Mucosa of stomach (tissue), 1 donor: ENCODE results near the gene MEF2C.

Experiments
- H3K27me3 ChIP-seq: one replicate; pipeline ENCODE4 v1.7.0; 2013; ENCODE audit warnings: mild to moderate bottlenecking, low read length; ENCODE audit not compliant: control insufficient read depth, insufficient read depth
- H3K36me3 ChIP-seq: one replicate; pipeline ENCODE4 v1.7.0; 2013; ENCODE audit warnings: low read length; ENCODE audit not compliant: control insufficient read depth, insufficient read depth
- H3K4me1 ChIP-seq: one replicate; pipeline ENCODE4 v1.7.0; 2013; ENCODE audit warnings: mild to moderate bottlenecking, low read length; ENCODE audit not compliant: control insufficient read depth, insufficient read depth
- H3K4me3 ChIP-seq: one replicate; pipeline ENCODE4 v1.7.0; 2013; ENCODE audit warnings: low read length
- H3K9ac ChIP-seq: one replicate; pipeline ENCODE4 v1.7.0; 2013; ENCODE audit warnings: mild to moderate bottlenecking, low read length, moderate library complexity
- H3K9me3 ChIP-seq: one replicate; pipeline ENCODE4 v1.7.0; 2013; ENCODE audit warnings: mild to moderate bottlenecking, low read length, moderate library complexity; ENCODE audit not compliant: control insufficient read depth
- donor health status: Pancreatic carcinoma.

MEF2C gene

DNA sequence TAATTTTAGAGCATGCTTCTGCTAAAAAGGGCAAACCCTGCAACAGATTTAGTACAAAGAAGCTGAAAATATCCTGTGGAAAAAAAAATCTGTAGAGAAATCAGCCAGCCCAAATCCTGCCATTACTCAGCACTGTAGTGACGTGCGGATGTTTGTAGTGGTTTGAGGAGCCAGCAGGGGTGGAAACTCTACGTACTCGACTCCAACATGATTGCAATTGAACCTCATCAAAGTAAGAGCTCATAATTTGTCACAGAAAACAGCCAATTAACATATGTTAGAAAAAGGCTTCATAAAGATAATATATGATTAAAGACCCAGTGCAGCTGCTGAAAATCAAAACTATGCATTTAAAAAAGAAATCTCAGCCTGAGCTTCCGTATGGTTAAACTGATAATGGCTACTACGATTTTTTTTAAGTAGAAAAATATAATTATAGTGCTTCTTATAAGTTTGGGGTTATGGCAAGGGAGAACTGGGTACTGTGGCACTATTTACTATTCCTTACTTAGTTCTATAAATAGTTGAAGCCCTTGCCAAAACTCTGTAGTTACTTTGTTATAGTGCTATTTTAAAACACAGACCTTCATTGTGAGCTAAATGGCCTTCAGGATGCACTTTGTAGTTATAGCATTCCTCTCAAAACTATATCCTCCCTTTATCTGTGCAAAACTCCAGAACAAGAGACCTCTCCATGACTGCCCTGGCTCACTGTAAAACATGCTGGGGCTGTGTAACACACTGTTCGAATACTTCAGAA lies 49.4 kb downstream of the MEF2C start:
- Histone ChIP-seq H3K9ac (no peak overlapping the region), H3K4me3 (no peak overlapping the region), H3K9me3 (no peaks in the 10 kb centered on the region), H3K4me1 (no peaks in the 10 kb centered on the region), H3K27me3 (no peaks in the 10 kb centered on the region), H3K36me3 (no peaks in the 10 kb centered on the region)

DNA sequence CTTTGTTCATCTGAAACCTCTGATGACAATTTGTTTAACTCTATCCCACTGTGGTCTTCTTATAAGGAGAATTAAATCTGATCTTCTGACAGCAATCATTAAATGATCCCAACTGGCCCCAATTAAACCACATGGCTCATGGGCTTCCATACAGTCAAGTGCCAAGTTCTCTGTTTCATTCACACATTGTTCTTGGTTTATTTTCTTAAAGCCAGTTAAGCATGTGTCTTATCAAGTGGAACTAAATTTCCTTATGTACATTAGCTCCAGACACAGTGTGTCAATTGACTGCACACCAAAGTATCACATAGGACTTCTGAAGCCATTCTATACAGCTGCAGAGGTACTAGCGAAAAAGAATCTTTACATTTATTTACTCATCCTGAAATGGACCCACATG lies 51.2 kb downstream of the MEF2C start:
- Histone ChIP-seq H3K36me3 (no peaks in the 10 kb centered on the region), H3K27me3 (no peaks in the 10 kb centered on the region), H3K4me1 (no peaks in the 10 kb centered on the region), H3K9me3 (no peaks in the 10 kb centered on the region), H3K4me3 (no peak overlapping the region), H3K9ac (no peak overlapping the region)

DNA sequence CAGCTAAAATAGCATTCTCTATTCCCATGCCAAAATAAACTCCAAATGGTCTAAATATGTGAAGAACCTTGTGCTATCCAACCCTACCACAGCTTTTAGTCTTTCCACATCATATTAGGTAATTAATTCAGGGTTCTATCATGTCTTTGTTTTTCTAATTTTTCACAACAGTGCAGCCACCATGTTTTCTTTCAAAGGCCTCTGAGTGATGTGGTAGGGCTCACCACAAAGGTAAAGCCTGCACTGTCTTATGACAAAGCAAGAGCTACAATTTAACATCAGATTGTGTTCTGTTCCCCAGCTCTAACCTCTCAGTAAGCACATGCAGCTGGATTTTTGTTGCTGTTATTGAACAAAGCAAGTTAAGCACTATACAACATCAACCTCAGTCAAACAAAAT lies 52.4 kb downstream of the MEF2C start:
- Histone ChIP-seq H3K36me3 (no peaks in the 10 kb centered on the region), H3K9ac (no peak overlapping the region), H3K9me3 (no peaks in the 10 kb centered on the region), H3K4me1 (no peaks in the 10 kb centered on the region), H3K4me3 (no peak overlapping the region), H3K27me3 (no peaks in the 10 kb centered on the region)

DNA sequence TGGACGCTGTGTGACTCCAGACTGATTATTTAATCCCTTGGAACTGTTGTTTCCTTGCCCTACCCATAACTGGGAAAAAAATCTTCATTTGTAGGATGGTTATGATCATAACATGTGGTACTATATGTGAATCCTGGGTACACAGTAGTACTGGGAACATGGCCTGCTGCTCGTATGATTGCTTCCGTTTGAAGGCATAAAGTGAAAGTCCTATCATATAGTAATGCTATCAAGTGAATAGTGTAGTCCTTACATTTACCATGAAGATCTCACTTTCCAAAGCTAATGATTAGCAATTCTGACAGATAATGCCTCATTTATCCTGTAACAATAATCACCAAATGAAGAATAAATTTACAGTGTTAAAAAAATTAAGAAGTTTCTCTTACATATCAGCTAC lies 53.2 kb downstream of the MEF2C start:
- Histone ChIP-seq H3K9me3 (no peaks in the 10 kb centered on the region), H3K4me3 (no peak overlapping the region), H3K36me3 (no peaks in the 10 kb centered on the region), H3K27me3 (no peaks in the 10 kb centered on the region), H3K4me1 (no peaks in the 10 kb centered on the region), H3K9ac (no peak overlapping the region)

DNA sequence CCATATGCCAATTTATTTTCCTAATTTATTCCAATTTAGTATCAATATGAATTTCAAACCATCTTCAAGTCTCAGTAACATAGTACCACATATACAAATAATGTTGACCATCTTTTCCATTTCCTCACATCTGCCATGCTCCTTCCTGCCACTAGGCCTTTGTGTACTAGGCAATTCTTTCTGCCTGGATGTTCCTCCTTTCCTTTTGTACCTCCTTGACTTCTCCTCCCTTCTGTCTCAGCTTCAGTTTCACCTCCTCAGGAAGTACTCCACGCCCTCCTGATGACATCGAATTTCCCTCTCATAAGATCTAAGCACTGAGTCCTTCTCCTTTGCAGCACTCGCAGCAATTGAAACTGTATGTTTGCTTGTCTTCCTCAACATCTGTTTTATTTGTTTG lies 53.9 kb downstream of the MEF2C start:
- Histone ChIP-seq H3K9ac (no peak overlapping the region), H3K9me3 (no peaks in the 10 kb centered on the region), H3K4me1 (no peaks in the 10 kb centered on the region), H3K27me3 (no peaks in the 10 kb centered on the region), H3K36me3 (no peaks in the 10 kb centered on the region), H3K4me3 (no peak overlapping the region)

DNA sequence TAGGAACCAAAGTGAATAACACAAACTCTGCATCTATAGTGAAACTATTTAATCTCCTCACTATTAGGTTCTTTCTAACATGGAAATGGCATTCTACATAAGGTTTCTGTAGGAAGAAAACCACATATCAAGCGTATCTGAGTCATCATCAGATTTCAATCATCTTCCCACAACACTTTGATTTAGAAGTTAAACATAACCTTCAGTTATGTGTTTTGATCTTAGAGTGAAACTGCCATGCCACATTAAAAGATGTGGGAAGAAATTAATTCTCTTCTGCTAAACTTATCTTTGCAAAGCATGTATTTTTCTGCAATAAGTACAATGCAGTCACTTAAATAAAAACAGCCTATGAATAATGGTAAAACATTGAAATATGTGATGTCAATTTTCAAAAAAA lies 55.0 kb downstream of the MEF2C start:
- Histone ChIP-seq H3K9ac (no peak overlapping the region), H3K27me3 (no peaks in the 10 kb centered on the region), H3K4me3 (no peak overlapping the region), H3K9me3 (no peaks in the 10 kb centered on the region), H3K4me1 (no peaks in the 10 kb centered on the region), H3K36me3 (no peaks in the 10 kb centered on the region)

DNA sequence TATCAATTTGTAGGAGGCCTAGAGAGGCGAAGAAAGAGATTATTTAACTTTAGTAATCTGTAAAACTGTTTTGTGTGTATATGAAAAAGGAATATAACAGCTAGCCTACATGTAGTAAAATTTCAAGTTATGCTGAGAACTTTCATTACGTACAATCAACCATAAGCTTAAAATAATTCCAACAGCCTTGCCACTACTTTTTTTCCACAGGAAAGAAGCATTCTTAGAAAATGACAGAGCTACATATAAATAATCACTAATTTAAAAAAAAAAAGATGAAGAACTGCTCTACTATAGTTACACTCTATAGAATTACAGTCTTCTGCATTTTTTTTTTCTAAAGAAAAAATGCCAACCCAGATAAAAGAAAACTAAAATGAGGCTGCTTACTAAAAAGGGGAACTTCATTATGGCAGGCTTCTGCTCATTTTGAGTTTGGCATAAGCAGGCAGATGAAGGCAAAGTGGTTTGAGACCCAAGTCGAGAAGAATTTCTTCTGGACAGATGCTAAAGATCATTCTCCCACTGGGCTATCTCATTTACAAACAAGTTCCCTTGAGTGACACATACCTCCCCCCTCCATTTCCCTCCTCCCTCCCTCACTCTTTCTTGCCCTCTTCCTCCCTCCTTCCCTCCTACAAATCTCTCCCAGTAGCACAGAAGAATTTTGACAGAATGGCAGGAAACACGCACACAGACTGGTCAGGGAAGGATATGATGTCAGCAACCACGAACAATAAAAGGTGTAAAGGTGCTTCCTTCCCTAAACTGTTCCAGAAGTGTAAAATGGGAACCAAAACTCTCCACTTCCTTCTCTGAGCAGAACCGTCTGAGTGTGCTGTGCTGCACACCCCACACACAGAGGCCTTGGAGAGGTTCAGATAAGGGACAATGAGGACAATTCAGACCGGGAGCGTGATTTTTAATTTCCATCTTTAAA lies 56.1 kb downstream of the MEF2C start:
- H3K4me1 ChIP-seq, result no peaks in the 10 kb centered on the region
- H3K4me3 ChIP-seq, result no peak overlapping the region
- H3K9ac ChIP-seq, result no peak overlapping the region
- no peaks in the 10 kb centered on the region for H3K27me3 ChIP-seq
- H3K36me3 ChIP-seq, result no peaks in the 10 kb centered on the region
- H3K9me3 ChIP-seq, result no peaks in the 10 kb centered on the region

DNA sequence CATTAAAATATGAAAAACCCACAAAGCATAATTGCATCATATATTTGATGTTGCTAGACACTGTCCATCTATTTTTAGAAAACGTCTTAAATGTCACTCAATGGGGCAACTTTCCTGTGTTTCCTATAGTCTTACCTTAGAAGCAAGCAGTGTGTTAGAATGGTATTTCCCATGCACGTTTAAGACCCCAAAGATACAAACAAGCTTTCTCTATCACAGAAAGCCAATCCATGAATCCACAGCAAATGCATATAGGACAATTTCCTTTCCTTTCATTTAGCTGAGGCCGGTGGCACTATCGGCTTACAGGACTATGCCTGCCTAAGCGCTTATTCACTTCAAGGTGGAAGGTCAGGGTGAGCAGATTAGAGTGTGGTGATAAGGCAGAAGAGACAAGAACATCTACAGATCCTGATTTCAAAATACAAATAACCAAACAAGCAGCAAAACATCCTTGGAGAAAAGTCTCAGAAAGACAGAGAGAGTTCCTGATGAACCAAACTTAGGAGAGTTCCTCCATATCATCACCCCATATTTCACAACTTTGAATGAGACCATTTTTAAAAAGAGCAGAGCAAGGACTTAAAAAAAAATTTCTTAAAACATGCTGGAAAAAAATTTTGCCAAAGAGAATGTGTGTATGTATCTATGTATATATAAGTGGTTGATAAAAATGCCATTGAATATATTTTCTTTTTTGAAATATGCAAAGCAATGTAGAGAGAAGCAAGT lies 57.2 kb downstream of the MEF2C start:
- Histone ChIP-seq H3K36me3 (no peaks in the 10 kb centered on the region), H3K9me3 (no peaks in the 10 kb centered on the region), H3K4me1 (no peaks in the 10 kb centered on the region), H3K27me3 (no peaks in the 10 kb centered on the region), H3K9ac (no peak overlapping the region), H3K4me3 (no peak overlapping the region)

DNA sequence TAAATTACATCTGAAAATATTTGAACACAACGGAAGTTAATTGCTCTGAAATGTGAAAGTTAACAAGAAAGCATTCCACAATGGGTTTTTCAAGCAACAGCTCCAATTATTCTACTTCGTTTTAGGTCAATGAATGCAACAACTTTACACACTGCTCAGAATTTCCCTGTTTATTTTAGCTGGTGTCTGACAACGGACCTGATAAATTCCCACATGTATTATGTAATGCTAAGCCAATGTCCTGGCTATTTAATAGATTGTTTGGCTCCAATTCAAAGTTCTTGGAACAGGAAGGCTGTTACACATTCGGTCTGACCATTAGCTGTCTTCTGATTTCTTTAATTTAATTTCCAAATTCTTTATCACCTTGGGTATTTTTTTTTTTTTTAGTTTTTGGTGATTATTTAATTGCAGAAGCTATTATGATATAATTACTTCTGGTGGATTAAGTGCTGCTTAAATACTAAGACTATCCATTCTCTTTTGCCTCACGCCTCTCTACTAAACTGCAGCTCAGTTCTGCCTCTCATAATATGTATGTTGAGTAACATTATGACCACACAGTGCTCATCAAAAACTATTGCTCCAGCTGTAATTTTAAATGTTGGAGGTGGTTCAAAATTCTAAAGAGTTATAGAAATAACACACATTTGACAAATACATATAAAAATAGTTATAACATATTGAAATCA lies 57.9 kb downstream of the MEF2C start:
- Histone ChIP-seq H3K27me3 (no peaks in the 10 kb centered on the region), H3K9ac (no peak overlapping the region), H3K4me3 (no peak overlapping the region), H3K9me3 (no peaks in the 10 kb centered on the region), H3K4me1 (no peaks in the 10 kb centered on the region), H3K36me3 (no peaks in the 10 kb centered on the region)

DNA sequence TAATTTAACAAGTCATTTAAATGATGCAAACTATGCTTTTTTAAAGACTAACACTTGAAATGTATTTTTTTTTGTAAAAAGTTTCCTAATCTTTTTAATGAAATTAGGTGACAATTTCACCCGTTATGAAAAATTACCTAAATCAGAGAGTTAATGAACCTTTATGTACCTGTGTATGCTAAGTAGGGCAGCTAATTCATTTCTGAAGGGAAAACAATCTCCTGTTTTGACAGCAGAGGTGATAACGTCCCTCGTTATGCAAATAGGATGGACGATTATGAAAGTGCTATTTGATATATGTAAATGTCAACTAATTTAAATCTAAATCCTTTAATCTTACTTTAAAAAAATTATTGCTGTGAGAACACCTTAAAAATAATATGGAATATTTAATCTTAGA lies 58.8 kb downstream of the MEF2C start:
- no peak overlapping the region for H3K9ac ChIP-seq
- no peaks in the 10 kb centered on the region for H3K36me3 ChIP-seq
- H3K9me3 ChIP-seq, result no peaks in the 10 kb centered on the region
- H3K4me3 ChIP-seq, result no peak overlapping the region
- H3K27me3 ChIP-seq, result no peaks in the 10 kb centered on the region
- no peaks in the 10 kb centered on the region for H3K4me1 ChIP-seq

DNA sequence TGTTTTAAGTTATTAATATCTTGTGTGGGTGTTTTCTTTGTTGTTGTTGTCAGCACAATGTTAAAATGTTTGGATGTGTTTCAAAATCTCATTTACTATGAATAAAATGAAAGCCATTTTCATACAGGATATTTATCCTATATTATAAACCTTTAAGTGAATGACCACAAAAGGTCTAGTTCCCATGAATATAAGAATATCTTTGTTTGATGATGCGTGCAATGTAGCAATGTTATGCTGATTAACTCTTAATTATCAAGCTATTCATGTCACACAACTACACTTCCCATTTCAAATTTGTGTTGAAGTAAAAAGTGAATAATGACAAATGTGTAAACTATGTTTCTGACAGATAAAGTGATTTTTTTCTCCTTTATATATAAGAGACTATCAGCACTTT lies 59.8 kb downstream of the MEF2C start:
- no peaks in the 10 kb centered on the region for H3K36me3 ChIP-seq
- H3K27me3 ChIP-seq, result no peaks in the 10 kb centered on the region
- no peaks in the 10 kb centered on the region for H3K4me1 ChIP-seq
- no peaks in the 10 kb centered on the region for H3K9me3 ChIP-seq
- no peak overlapping the region for H3K4me3 ChIP-seq
- no peak overlapping the region for H3K9ac ChIP-seq
